ENCODE measurements around the gene CYBA.

DNA sequence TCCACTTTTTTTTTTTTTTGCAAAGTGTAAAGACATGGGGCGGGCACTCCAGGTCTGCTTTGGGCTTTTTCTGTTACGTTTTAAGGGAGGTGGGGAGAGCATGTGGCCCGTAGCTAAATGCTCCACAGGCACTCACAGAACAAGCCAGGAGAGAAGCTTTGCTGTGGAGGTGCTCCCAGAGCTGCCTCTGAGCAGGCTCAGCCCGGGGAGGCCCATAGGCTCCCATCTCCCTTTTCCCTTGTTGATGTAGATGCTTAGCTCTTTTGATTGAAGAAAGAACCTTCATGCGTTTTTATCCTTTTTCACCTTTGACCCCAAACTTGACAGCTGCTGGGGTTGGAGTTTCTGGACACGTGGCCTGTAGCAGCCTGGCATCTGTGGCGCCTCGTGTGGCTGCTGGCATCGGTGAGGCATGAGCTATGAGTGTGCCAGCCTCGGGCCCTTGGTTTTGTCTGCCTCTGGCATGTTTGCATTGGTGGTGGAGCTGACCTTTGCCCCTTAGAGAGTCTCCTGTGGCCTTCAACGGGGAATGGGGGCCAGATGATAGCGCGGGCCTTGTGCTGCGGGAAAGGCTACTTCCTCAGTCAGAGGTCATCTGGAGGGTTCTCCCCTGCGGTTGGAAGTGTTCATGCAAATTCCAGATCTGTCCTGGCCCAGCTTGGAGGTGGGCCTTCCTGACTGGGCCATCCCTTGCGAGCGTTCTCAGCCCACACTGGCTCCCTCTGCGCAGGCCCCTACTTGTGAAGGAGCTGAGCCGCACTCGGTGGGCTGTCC is 32.5 kb downstream of the CYBA start:
- TF ChIP-seq, protein P1, sequence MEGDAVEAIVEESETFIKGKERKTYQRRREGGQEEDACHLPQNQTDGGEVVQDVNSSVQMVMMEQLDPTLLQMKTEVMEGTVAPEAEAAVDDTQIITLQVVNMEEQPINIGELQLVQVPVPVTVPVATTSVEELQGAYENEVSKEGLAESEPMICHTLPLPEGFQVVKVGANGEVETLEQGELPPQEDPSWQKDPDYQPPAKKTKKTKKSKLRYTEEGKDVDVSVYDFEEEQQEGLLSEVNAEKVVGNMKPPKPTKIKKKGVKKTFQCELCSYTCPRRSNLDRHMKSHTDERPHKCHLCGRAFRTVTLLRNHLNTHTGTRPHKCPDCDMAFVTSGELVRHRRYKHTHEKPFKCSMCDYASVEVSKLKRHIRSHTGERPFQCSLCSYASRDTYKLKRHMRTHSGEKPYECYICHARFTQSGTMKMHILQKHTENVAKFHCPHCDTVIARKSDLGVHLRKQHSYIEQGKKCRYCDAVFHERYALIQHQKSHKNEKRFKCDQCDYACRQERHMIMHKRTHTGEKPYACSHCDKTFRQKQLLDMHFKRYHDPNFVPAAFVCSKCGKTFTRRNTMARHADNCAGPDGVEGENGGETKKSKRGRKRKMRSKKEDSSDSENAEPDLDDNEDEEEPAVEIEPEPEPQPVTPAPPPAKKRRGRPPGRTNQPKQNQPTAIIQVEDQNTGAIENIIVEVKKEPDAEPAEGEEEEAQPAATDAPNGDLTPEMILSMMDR (conservative IDR thresholded peaks at IDR 0.05 in 1 of 2, IDR thresholded peaks at IDR 0.05 in 1 of 2; ENCODE audit: extremely low read depth in 1 of 2, insufficient read depth in 1 of 2, low read depth in 1 of 2, low read length in 2 of 2) = no peak
- TF ChIP-seq EZH2 (IDR thresholded peaks at IDR 0.05; ENCODE audit: borderline replicate concordance, low read length) = no peak

Measured in mammary epithelial cell (primary cell).